HG02588 (cell line): ENCODE results near the gene DNMT3L.
"Not testable (repeated sequence)": the region's sequence is repeated elsewhere in the genome, so short reads cannot be mapped to it uniquely, and the experiment has no call there.

Source experiments
- ATAC-seq: cut with Tn5 transposase; IDR thresholded peaks from one replicate; pipeline ENCODE4 v1.9.1; 2021; ENCODE audit warnings: mild to moderate bottlenecking, moderate library complexity; ENCODE audit not compliant: unreplicated experiment

Gene DNMT3L

GRCh38 chr21:44261675-44262295 is at the start of gene DNMT3L:
Gene DNMT3L (minus strand): TSS chr21:44261897. CDS start chr21:44261259, 638 bp downstream.
- no peak for ATAC-seq

GRCh38 chr21:44310628-44311507 is 49.2 kb upstream of the DNMT3L start:
- no peak for ATAC-seq

GRCh38 chr21:44306936-44307704 is 45.4 kb upstream of the DNMT3L start:
- ATAC-seq, result no peak

GRCh38 chr21:44305691-44306090 is 44.0 kb upstream of the DNMT3L start:
- no peak for ATAC-seq

GRCh38 chr21:44304877-44305293 is 43.2 kb upstream of the DNMT3L start:
- no peak for ATAC-seq

GRCh38 chr21:44304011-44304616 is 42.4 kb upstream of the DNMT3L start:
- no peak for ATAC-seq

- no peak for ATAC-seq
Measured at GRCh38 chr21:44303490-44303981, 41.8 kb upstream of the DNMT3L start.

- not testable (repeated sequence) for ATAC-seq
Measured at GRCh38 chr21:44302573-44303401, 41.1 kb upstream of the DNMT3L start.

GRCh38 chr21:44301961-44302406 is 40.3 kb upstream of the DNMT3L start:
- no peak for ATAC-seq

- ATAC-seq, result no peak
Measured at GRCh38 chr21:44301141-44301540, 39.4 kb upstream of the DNMT3L start.

- ATAC-seq, result peak; percentile 35
Measured at GRCh38 chr21:44300262-44300959, 38.7 kb upstream of the DNMT3L start.

- ATAC-seq, result peak; percentile 59
Measured at GRCh38 chr21:44299458-44300261, 38.0 kb upstream of the DNMT3L start, which contains the start of gene PFKL. Gene PFKL (plus strand): TSS chr21:44300053. CDS start chr21:44300106, 53 bp downstream.

GRCh38 chr21:44299085-44299457 is 37.4 kb upstream of the DNMT3L start:
- ATAC-seq, result no peak

GRCh38 chr21:44298301-44298700 is 36.6 kb upstream of the DNMT3L start:
- ATAC-seq, result no peak

GRCh38 chr21:44297525-44298290 is 36.0 kb upstream of the DNMT3L start:
- no peak for ATAC-seq

GRCh38 chr21:44296916-44297315 is 35.2 kb upstream of the DNMT3L start:
- ATAC-seq, result no peak

- ATAC-seq, result no peak
Measured at GRCh38 chr21:44296103-44296519, 34.4 kb upstream of the DNMT3L start.

- ATAC-seq, result no peak
Measured at GRCh38 chr21:44295646-44296045, 33.9 kb upstream of the DNMT3L start.
